ENCODE results near the gene CD4.

Gene CD4

DNA sequence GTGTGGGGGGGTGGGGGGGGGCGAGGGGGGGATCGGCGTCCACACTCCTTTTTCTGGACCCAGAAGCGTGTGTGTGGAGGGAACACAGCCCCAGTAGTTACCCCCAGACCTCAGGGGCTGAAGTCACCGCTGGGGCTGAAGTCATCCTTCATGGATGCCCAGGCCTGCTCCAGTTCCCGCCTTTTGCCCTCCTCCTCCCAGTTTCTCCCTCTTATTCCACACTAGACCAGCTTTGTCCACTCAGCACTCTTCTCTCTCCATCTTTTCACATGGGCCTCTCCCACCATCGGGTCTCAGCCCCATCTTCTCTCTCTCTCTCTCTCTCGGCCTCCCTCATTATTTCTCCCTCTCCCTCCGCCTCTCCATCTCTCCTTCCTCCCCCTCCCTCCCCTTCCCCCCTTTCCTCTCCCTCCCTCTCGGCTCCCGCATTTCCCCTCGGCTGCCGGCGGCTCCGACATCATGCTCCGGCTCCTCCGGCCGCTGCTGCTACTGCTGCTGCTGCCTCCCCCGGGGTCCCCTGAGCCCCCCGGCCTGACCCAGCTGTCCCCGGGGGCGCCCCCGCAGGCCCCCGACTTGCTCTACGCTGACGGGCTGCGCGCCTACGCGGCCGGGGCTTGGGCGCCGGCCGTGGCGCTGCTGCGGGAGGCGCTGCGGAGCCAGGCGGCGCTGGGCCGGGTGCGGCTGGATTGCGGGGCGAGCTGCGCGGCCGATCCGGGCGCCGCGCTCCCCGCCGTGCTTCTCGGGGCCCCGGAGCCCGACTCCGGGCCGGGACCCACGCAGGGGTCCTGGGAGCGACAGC is 38.9 kb downstream of the CD4 start, which contains the start of gene P3H3 (continued):
- TF ChIP-seq, protein P1, sequence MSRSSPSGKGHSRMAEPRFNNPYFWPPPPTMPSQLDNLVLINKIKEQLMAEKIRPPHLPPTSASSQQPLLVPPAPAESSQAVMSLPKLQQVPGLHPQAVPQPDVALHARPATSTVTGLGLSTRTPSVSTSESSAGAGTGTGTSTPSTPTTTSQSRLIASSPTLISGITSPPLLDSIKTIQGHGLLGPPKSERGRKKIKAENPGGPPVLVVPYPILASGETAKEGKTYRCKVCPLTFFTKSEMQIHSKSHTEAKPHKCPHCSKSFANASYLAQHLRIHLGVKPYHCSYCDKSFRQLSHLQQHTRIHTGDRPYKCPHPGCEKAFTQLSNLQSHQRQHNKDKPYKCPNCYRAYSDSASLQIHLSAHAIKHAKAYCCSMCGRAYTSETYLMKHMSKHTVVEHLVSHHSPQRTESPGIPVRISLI (tag by site-specific recombination; IDR thresholded peaks at IDR 0.05): no peak
- TF ChIP-seq ZNF549 (tag by site-specific recombination; IDR thresholded peaks at IDR 0.05): no peak
- TF ChIP-seq, protein P2, sequence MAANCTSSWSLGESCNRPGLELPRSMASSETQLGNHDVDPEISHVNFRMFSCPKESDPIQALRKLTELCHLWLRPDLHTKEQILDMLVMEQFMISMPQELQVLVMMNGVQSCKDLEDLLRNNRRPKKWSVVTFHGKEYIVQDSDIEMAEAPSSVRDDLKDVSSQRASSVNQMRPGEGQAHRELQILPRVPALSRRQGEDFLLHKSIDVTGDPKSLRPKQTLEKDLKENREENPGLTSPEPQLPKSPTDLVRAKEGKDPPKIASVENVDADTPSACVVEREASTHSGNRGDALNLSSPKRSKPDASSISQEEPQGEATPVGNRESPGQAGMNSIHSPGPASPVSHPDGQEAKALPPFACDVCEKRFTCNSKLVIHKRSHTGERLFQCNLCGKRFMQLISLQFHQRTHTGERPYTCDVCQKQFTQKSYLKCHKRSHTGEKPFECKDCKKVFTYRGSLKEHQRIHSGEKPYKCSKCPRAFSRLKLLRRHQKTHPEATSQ (tag by site-specific recombination; IDR thresholded peaks at IDR 0.05): 0 out of 2 replicates have a peak, but pooled peaks have one; percentile 28
- TF ChIP-seq ZNF792 (tag by site-specific recombination; IDR thresholded peaks at IDR 0.05): 0 out of 2 replicates have a peak, but pooled peaks have one; percentile 52
- no peak for TF ChIP-seq ZNF175 (tag by site-specific recombination; IDR thresholded peaks at IDR 0.05)
- TF ChIP-seq ZNF629 (tag by site-specific recombination; IDR thresholded peaks at IDR 0.05): peak; percentile 71; the same call in 1 of the 2 replicates
- no peak for TF ChIP-seq ZNF248 (tag by site-specific recombination; IDR thresholded peaks at IDR 0.05)
- TF ChIP-seq, protein P3, sequence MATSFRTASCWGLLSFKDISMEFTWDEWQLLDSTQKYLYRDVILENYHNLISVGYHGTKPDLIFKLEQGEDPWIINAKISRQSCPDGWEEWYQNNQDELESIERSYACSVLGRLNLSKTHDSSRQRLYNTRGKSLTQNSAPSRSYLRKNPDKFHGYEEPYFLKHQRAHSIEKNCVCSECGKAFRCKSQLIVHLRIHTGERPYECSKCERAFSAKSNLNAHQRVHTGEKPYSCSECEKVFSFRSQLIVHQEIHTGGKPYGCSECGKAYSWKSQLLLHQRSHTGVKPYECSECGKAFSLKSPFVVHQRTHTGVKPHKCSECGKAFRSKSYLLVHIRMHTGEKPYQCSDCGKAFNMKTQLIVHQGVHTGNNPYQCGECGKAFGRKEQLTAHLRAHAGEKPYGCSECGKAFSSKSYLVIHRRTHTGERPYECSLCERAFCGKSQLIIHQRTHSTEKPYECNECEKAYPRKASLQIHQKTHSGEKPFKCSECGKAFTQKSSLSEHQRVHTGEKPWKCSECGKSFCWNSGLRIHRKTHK (tag by site-specific recombination; IDR thresholded peaks at IDR 0.05): no peak
- no peak for TF ChIP-seq ZNF747 (tag by site-specific recombination; IDR thresholded peaks at IDR 0.05)
- TF ChIP-seq, protein P4, sequence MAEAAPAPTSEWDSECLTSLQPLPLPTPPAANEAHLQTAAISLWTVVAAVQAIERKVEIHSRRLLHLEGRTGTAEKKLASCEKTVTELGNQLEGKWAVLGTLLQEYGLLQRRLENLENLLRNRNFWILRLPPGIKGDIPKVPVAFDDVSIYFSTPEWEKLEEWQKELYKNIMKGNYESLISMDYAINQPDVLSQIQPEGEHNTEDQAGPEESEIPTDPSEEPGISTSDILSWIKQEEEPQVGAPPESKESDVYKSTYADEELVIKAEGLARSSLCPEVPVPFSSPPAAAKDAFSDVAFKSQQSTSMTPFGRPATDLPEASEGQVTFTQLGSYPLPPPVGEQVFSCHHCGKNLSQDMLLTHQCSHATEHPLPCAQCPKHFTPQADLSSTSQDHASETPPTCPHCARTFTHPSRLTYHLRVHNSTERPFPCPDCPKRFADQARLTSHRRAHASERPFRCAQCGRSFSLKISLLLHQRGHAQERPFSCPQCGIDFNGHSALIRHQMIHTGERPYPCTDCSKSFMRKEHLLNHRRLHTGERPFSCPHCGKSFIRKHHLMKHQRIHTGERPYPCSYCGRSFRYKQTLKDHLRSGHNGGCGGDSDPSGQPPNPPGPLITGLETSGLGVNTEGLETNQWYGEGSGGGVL (tag by site-specific recombination; IDR thresholded peaks at IDR 0.05): peak; percentile 100
- TF ChIP-seq ZNF292 (tag by site-specific recombination; IDR thresholded peaks at IDR 0.05; ENCODE audit: borderline replicate concordance, low read depth): no peak
- 0 out of 2 replicates have a peak, but pooled peaks have one; percentile 28 for TF ChIP-seq ZNF223 (tag by site-specific recombination; IDR thresholded peaks at IDR 0.05)
- TF ChIP-seq, protein P5, sequence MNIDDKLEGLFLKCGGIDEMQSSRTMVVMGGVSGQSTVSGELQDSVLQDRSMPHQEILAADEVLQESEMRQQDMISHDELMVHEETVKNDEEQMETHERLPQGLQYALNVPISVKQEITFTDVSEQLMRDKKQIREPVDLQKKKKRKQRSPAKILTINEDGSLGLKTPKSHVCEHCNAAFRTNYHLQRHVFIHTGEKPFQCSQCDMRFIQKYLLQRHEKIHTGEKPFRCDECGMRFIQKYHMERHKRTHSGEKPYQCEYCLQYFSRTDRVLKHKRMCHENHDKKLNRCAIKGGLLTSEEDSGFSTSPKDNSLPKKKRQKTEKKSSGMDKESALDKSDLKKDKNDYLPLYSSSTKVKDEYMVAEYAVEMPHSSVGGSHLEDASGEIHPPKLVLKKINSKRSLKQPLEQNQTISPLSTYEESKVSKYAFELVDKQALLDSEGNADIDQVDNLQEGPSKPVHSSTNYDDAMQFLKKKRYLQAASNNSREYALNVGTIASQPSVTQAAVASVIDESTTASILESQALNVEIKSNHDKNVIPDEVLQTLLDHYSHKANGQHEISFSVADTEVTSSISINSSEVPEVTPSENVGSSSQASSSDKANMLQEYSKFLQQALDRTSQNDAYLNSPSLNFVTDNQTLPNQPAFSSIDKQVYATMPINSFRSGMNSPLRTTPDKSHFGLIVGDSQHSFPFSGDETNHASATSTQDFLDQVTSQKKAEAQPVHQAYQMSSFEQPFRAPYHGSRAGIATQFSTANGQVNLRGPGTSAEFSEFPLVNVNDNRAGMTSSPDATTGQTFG (tag by site-specific recombination; IDR thresholded peaks at IDR 0.05; ENCODE audit: borderline replicate concordance): no peak; the same call in 1 of the 2 replicates
- TF ChIP-seq, protein P6, sequence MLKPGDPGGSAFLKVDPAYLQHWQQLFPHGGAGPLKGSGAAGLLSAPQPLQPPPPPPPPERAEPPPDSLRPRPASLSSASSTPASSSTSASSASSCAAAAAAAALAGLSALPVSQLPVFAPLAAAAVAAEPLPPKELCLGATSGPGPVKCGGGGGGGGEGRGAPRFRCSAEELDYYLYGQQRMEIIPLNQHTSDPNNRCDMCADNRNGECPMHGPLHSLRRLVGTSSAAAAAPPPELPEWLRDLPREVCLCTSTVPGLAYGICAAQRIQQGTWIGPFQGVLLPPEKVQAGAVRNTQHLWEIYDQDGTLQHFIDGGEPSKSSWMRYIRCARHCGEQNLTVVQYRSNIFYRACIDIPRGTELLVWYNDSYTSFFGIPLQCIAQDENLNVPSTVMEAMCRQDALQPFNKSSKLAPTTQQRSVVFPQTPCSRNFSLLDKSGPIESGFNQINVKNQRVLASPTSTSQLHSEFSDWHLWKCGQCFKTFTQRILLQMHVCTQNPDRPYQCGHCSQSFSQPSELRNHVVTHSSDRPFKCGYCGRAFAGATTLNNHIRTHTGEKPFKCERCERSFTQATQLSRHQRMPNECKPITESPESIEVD (tag by site-specific recombination; IDR thresholded peaks at IDR 0.05): no peak
- TF ChIP-seq ZNF544 (tag by site-specific recombination; IDR thresholded peaks at IDR 0.05): no peak
- peak; percentile 52 for TF ChIP-seq ZNF335 (tag by site-specific recombination; conservative IDR thresholded peaks at IDR 0.05)
- TF ChIP-seq ZNF76 (tag by site-specific recombination; IDR thresholded peaks at IDR 0.05; ENCODE audit: borderline replicate concordance, low read depth): peak; percentile 76
- TF ChIP-seq HOXA7 (CRISPR knock-in tag; IDR thresholded peaks at IDR 0.05; ENCODE audit: borderline replicate concordance): no peak
- no peak for TF ChIP-seq HOXC10 (CRISPR knock-in tag; IDR thresholded peaks at IDR 0.05)
- TF ChIP-seq KLF9 (tag by site-specific recombination; IDR thresholded peaks at IDR 0.05; ENCODE audit: low read depth): peak; percentile 55
- TF ChIP-seq, protein P7, sequence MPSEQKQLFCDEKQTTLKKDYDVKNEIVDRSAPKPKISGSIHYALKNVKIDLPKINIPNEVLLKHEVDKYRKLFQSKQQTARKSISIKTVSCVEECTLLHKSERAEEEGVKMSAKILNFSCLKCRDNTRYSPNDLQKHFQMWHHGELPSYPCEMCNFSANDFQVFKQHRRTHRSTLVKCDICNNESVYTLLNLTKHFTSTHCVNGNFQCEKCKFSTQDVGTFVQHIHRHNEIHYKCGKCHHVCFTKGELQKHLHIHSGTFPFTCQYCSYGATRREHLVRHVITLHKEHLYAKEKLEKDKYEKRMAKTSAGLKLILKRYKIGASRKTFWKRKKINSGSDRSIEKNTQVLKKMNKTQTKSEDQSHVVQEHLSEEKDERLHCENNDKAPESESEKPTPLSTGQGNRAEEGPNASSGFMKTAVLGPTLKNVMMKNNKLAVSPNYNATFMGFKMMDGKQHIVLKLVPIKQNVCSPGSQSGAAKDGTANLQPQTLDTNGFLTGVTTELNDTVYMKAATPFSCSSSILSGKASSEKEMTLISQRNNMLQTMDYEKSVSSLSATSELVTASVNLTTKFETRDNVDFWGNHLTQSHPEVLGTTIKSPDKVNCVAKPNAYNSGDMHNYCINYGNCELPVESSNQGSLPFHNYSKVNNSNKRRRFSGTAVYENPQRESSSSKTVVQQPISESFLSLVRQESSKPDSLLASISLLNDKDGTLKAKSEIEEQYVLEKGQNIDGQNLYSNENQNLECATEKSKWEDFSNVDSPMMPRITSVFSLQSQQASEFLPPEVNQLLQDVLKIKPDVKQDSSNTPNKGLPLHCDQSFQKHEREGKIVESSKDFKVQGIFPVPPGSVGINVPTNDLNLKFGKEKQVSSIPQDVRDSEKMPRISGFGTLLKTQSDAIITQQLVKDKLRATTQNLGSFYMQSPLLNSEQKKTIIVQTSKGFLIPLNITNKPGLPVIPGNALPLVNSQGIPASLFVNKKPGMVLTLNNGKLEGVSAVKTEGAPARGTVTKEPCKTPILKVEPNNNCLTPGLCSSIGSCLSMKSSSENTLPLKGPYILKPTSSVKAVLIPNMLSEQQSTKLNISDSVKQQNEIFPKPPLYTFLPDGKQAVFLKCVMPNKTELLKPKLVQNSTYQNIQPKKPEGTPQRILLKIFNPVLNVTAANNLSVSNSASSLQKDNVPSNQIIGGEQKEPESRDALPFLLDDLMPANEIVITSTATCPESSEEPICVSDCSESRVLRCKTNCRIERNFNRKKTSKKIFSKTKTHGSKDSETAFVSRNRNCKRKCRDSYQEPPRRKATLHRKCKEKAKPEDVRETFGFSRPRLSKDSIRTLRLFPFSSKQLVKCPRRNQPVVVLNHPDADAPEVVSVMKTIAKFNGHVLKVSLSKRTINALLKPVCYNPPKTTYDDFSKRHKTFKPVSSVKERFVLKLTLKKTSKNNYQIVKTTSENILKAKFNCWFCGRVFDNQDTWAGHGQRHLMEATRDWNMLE (tag by site-specific recombination; conservative IDR thresholded peaks at IDR 0.05; ENCODE audit: low read depth): no peak
- TF ChIP-seq SCRT1 (tag by site-specific recombination; IDR thresholded peaks at IDR 0.05; ENCODE audit: borderline replicate concordance): no peak
- TF ChIP-seq ZNF623 (tag by site-specific recombination; IDR thresholded peaks at IDR 0.05): no peak
